ENCODE measurements around the gene ATP5PF. TPM values are rescaled to one million over a fixed set of nuclear protein-coding genes. Genes with fewer than 3 reads are reported as not detected.

Gene ATP5PF
- total RNA-seq, 1 donor from 2014 or later = 76.7 TPM

DNA sequence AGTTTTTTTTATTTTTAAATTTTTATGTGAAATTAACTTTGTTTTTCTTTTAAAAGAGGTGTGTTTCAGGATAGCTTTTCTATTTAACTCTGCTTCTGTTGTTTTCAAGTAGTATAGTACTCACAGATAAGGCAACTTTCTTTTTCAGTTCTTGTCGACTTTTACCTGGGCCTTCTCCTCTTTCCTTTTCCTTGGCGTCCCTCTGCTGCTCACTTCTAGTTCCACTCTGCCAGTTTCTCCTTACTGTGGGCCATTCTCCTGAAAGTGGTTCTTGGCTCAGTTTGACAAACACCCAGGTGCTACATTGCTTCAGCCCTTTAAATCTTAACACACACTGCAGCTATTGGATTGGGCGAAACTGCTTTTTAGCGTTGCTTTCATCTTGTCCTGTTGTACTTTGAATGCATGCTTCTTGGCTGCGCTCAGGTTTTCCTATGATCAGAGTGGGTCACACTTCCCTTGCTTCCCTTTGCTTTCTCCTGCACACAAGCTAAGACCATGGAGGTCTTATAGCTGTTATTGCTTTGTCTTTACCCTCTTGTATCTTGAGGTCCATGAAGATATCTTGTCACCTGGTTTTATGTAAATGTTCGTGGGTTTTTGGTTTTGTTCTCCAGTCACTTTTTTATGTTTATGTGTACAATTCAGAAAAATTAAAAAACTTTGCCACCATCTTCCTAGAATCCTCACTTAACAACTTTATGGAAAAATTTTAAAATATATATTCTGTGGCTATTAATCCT lies 21.7 kb upstream of the ATP5PF start:
- DNase-seq = no peak
- intact Hi-C loops (cut with DNase I) = no loop called here
- Histone ChIP-seq H3K27me3 (no peaks in the 10 kb centered on the region), H3K36me3 (peaks cover 72% of the 10 kb centered on the region), H3K27ac (peak overlapping the region; percentile 44), H3K4me1 (no peaks in the 10 kb centered on the region), H3K4me3 (no peak overlapping the region), H3K9me3 (no peaks in the 10 kb centered on the region)
- ATAC-seq = no peak
- TF ChIP-seq, protein P1, sequence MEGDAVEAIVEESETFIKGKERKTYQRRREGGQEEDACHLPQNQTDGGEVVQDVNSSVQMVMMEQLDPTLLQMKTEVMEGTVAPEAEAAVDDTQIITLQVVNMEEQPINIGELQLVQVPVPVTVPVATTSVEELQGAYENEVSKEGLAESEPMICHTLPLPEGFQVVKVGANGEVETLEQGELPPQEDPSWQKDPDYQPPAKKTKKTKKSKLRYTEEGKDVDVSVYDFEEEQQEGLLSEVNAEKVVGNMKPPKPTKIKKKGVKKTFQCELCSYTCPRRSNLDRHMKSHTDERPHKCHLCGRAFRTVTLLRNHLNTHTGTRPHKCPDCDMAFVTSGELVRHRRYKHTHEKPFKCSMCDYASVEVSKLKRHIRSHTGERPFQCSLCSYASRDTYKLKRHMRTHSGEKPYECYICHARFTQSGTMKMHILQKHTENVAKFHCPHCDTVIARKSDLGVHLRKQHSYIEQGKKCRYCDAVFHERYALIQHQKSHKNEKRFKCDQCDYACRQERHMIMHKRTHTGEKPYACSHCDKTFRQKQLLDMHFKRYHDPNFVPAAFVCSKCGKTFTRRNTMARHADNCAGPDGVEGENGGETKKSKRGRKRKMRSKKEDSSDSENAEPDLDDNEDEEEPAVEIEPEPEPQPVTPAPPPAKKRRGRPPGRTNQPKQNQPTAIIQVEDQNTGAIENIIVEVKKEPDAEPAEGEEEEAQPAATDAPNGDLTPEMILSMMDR (IDR thresholded peaks at IDR 0.05) = no peak

DNA sequence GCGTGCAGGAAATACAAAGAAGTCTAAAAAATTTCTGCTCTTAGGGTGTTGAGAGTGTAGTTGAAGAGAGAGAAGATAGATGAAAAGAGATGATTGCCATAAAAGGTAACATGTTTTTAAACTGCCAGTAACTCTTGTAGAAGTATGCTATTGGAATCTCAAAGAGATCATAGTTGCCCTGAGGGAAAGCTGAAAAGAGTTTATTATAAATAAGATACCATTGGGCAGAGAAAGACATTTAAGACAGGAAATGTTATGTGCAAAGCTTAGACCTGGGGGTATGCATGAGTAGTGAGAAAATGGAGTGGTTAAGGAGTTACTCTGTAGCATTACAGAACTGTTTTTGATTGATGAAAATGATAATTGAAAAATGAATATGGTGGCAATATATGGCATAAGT lies 17.7 kb upstream of the ATP5PF start:
- Histone ChIP-seq H3K4me3 (no peak overlapping the region), H3K27me3 (no peaks in the 10 kb centered on the region), H3K4me1 (no peaks in the 10 kb centered on the region), H3K27ac (no peak overlapping the region), H3K36me3 (peaks cover 64% of the 10 kb centered on the region), H3K9me3 (no peaks in the 10 kb centered on the region)
- intact Hi-C loops (cut with DNase I) = no loop called here
- ATAC-seq = no peak
- TF ChIP-seq, protein P1 (IDR thresholded peaks at IDR 0.05) = no peak
- DNase-seq = no peak

DNA sequence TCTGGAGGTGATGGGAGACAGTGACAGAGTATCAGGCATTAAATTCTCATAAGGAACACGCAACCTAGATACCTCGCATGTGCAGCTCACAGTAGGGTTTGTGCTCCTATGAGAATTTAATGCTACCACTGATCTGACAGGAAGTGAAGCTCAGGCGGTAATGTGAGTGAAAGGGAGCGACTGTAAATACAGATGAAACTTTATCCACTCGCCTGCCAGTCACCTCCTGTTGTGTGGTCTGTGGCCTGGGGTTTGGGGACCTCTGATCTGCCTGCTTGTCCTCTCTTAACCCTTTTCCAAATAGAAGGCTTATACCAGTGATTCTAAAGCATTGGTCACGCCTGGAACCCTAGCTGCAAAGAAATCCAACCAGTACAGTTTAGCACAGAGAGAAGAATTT lies 15.4 kb upstream of the ATP5PF start:
- no peaks in the 10 kb centered on the region for H3K27me3 ChIP-seq
- TF ChIP-seq, protein P1 (IDR thresholded peaks at IDR 0.05) = no peak
- H3K4me1 ChIP-seq = no peaks in the 10 kb centered on the region
- H3K4me3 ChIP-seq = no peak overlapping the region
- ATAC-seq (no peak), DNase-seq (no peak)
- intact Hi-C loops (cut with DNase I) = no loop called here
- H3K36me3 ChIP-seq = peaks cover 72% of the 10 kb centered on the region
- H3K9me3 ChIP-seq = no peaks in the 10 kb centered on the region
- H3K27ac ChIP-seq = no peak overlapping the region

DNA sequence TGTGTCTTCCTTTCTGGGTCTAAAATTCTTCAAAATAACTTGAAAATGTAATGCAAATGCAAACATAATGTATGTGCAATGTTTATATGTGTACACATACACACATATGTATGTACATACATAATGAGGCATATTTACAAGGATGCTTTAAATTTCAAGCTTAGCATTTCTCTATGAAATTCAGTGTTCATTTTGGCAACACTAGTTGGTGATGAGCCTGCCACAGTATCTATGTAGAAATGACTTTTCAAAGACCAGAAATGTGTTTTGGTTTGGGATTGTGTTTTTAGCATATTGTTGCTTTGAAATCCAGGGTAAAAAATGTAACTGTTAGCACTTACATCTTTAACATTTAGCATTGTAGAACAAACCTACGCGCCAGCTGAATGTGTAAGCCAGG lies 10.2 kb upstream of the ATP5PF start:
- TF ChIP-seq, protein P1 (IDR thresholded peaks at IDR 0.05) = no peak
- Histone ChIP-seq H3K9me3 (no peaks in the 10 kb centered on the region), H3K36me3 (peaks cover 44% of the 10 kb centered on the region), H3K4me1 (no peaks in the 10 kb centered on the region), H3K27ac (no peak overlapping the region), H3K4me3 (no peak overlapping the region), H3K27me3 (no peaks in the 10 kb centered on the region)
- ATAC-seq (no peak), DNase-seq (no peak)
- intact Hi-C loops (cut with DNase I) = no loop called here

DNA sequence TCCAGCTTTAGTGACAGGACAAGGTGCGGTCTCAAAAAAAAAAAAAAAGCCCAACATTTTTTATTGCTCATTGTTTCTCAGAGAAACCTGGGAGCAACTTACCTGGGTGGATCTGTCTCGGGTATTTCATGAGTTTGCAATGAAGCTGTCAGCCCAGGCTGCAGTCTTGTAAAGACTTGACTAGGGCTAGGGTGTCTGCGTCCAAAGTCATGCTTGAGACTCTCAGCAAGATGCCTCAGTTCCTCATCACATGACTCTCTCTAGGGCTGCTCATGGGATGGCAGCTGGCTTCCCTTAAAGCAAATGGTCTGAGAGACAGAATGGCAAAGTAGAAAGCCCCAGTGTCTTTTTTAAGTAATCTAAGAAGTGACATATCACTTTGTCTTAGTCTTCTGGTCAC lies 8.2 kb upstream of the ATP5PF start:
- intact Hi-C loops (cut with DNase I) = no loop called here
- no peak for ATAC-seq

More for the DNA sequence above, 8.2 kb upstream of the ATP5PF start:
- Histone ChIP-seq H3K27me3 (no peaks in the 10 kb centered on the region), H3K36me3 (peaks cover 27% of the 10 kb centered on the region), H3K4me3 (no peak overlapping the region), H3K27ac (no peak overlapping the region), H3K4me1 (no peaks in the 10 kb centered on the region), H3K9me3 (no peaks in the 10 kb centered on the region)
- DNase-seq = no peak
- TF ChIP-seq, protein P1 (IDR thresholded peaks at IDR 0.05) = no peak
